HCT116 (cell line): ENCODE results near the gene FLRT1. TPM values are rescaled to one million over a fixed set of nuclear protein-coding genes. Genes with fewer than 3 reads are reported as not detected.
"Not testable (repeated sequence)": the region's sequence is repeated elsewhere in the genome, so short reads cannot be mapped to it uniquely, and the experiment has no call there.

ENCODE experiments used
- ATAC-seq: fragments of 200-7000 bp; cut with Tn5 transposase; 2 replicates; pipeline ENCODE4 v1.9.1; 2020; ENCODE audit warnings: mild to moderate bottlenecking, moderate library complexity
- BruUV-seq: library from RNA; stranded (reverse); fragments of 400-500 nt; replicated peaks from 2 replicates; lab custom pipeline; 2021; lab: Mats Ljungman, UMichigan
- CTCF ChIA-PET: fragments of 300-600 bp; sonication (Branson Sonifier 250); formaldehyde crosslinking; loops from one replicate; lab custom pipeline; 2021; ENCODE audit warnings: antibody characterized with exemption; lab: Charles Lee
- POLR2A ChIA-PET: fragments of 300-600, 350-600 bp; sonication (Branson Sonifier 250); formaldehyde crosslinking; loops from one replicate; lab custom pipeline; 2021; ENCODE audit warnings: antibody characterized with exemption; lab: Charles Lee
- RAD21 ChIA-PET, 2 experiments: fragments of 300-600 bp; sonication (Branson Sonifier 250); formaldehyde crosslinking; loops; one replicate each; lab custom pipeline; 2023; ENCODE audit warnings: low total read pairs in 2 of 2; ENCODE audit not compliant: uncharacterized antibody in 2 of 2, unreplicated experiment in 2 of 2, low non-redundant PET in 1 of 2; lab: Charles Lee
- DNase-seq: peaks from one replicate; pipeline ENCODE4 v3.0.0-alpha.2; 2010; ENCODE audit warnings: low read depth, low spot score
- H2AFZ ChIP-seq: fragments of 200-600 bp; shearing (Covaris generic), sonication (generic); 2 replicates; pipeline ENCODE4 v1.6.1; 2017; ENCODE audit warnings: low read depth, mixed run types, mixed read lengths, antibody characterized with exemption, low read length; ENCODE audit not compliant: poor library complexity, severe bottlenecking
- H3K27ac ChIP-seq: 2 replicates; pipeline ENCODE4 v1.5.1; 2012; ENCODE audit warnings: low read depth, low read length
- H3K27me3 ChIP-seq: fragments of 200-600 bp; sonication (generic); 2 replicates; pipeline ENCODE4 v1.6.1; 2016; ENCODE audit warnings: mixed run types, low read length, mixed read lengths; ENCODE audit not compliant: insufficient read depth
- H3K36me3 ChIP-seq, 2 experiments: fragments of 200-500 bp in 1 of 2; fragments of 200-600 bp in 1 of 2; sonication (Bioruptor generic) in 1 of 2; sonication (generic) in 1 of 2; 2 replicates each; pipeline versions ENCODE4 v1.5.1 to v1.6.1; 2014 to 2016; ENCODE audit warnings: low read length in 2 of 2, inconsistent platforms in 1 of 2, mixed read lengths in 1 of 2, mixed run types in 1 of 2; ENCODE audit not compliant: insufficient read depth in 2 of 2, control insufficient read depth in 1 of 2
- H3K4me1 ChIP-seq, 2 experiments: fragments of 200-600 bp in 1 of 2; sonication (generic) in 1 of 2; 2 replicates each; pipeline versions ENCODE4 v1.5.1 to v1.6.1; 2012 to 2017; ENCODE audit warnings: low read length in 2 of 2, inconsistent platforms in 1 of 2, mild to moderate bottlenecking in 1 of 2, mixed read lengths in 1 of 2, mixed run types in 1 of 2, moderate library complexity in 1 of 2; ENCODE audit not compliant: insufficient read depth in 2 of 2, control insufficient read depth in 1 of 2
- H3K4me2 ChIP-seq: fragments of 200-600 bp; sonication (generic); 2 replicates; pipeline ENCODE4 v1.6.1; 2017; ENCODE audit warnings: mixed run types, low read length, mixed read lengths
- H3K4me3 ChIP-seq, 2 experiments: fragments of 200-600 bp in 1 of 2; sonication (generic) in 1 of 2; replicated peaks in 1 of 2; 2 replicates each; pipeline ENCODE4 v1.5.1; 2011 to 2016; ENCODE audit warnings: low read length in 2 of 2, control low read depth in 1 of 2, low read depth in 1 of 2, mild to moderate bottlenecking in 1 of 2, mixed read lengths in 1 of 2, mixed run types in 1 of 2
- H3K79me2 ChIP-seq: fragments of 200-600 bp; sonication (generic); 2 replicates; pipeline ENCODE4 v1.6.1; 2017; ENCODE audit warnings: mild to moderate bottlenecking, mixed run types, low read length, moderate library complexity, mixed read lengths; ENCODE audit not compliant: insufficient read depth
- H3K9ac ChIP-seq: fragments of 200-600 bp; sonication (generic); 2 replicates; pipeline ENCODE4 v1.6.1; 2016; ENCODE audit warnings: low read length, mixed read lengths
- H3K9me2 ChIP-seq: fragments of 200-600 bp; sonication (generic), shearing (Covaris generic); 2 replicates; pipeline ENCODE4 v1.6.1; 2017; ENCODE audit warnings: mixed run types, mild to moderate bottlenecking, moderate library complexity; ENCODE audit not compliant: insufficient read depth
- H3K9me3 ChIP-seq, 2 experiments: fragments of 200-500 bp in 1 of 2; fragments of 200-600 bp in 1 of 2; sonication (Bioruptor generic) in 1 of 2; sonication (generic) in 1 of 2; 2 replicates each; pipeline ENCODE4 v1.6.1; 2014 to 2017; ENCODE audit warnings: low read length in 2 of 2, mixed read lengths in 2 of 2, inconsistent platforms in 1 of 2, low read depth in 1 of 2, mild to moderate bottlenecking in 1 of 2, mixed run types in 1 of 2, moderate library complexity in 1 of 2; ENCODE audit not compliant: control insufficient read depth in 1 of 2, insufficient read depth in 1 of 2
- H4K20me1 ChIP-seq: fragments of 200-600 bp; sonication (generic), shearing (Covaris generic); 2 replicates; pipeline ENCODE4 v1.6.1; 2017; ENCODE audit warnings: mixed run types, mild to moderate bottlenecking, moderate library complexity; ENCODE audit not compliant: insufficient read depth
- CBX3 ChIP-seq: IDR thresholded peaks from 2 replicates; pipeline ENCODE4 v1.6.1; 2012; ENCODE audit warnings: low read depth
- EGR1 ChIP-seq: IDR thresholded peaks from 2 replicates; pipeline ENCODE4 v1.6.1; 2012; ENCODE audit warnings: low read depth
- EZH2 ChIP-seq: fragments of 200-600 bp; sonication (generic); IDR thresholded peaks from 2 replicates; pipeline ENCODE4 v1.6.1; 2017; ENCODE audit warnings: antibody characterized with exemption, mixed run types
- EZH2phosphoT487 ChIP-seq: fragments of 200-600 bp; IDR thresholded peaks from 2 replicates; pipeline ENCODE4 v1.6.1; 2018; ENCODE audit warnings: antibody characterized with exemption, borderline replicate concordance
- FOSL1 ChIP-seq: IDR thresholded peaks from 2 replicates; pipeline ENCODE4 v1.6.1; 2012; ENCODE audit warnings: low read depth
- MAX ChIP-seq: IDR thresholded peaks from 2 replicates; pipeline ENCODE4 v1.6.1; 2012
- POLR2A ChIP-seq: IDR thresholded peaks from 2 replicates; pipeline ENCODE4 v1.7.0; 2011; ENCODE audit warnings: borderline replicate concordance; ENCODE audit not compliant: insufficient read depth, insufficient read length; ENCODE audit errors: extremely low read depth
- SIN3A ChIP-seq: IDR thresholded peaks from 2 replicates; pipeline ENCODE4 v1.6.1; 2012; ENCODE audit warnings: low read depth
- SP1 ChIP-seq: IDR thresholded peaks from 2 replicates; pipeline ENCODE4 v1.6.1; 2012; ENCODE audit warnings: low read depth
- SRF ChIP-seq: IDR thresholded peaks from 2 replicates; pipeline ENCODE4 v1.6.1; 2012; ENCODE audit warnings: low read depth
- YY1 ChIP-seq: IDR thresholded peaks from 2 replicates; pipeline ENCODE4 v1.6.1; 2011; ENCODE audit warnings: low read length, low read depth, moderate library complexity, mild to moderate bottlenecking; ENCODE audit not compliant: insufficient replicate concordance; ENCODE audit errors: extremely low read depth
- ZBTB33 ChIP-seq: IDR thresholded peaks from 2 replicates; pipeline ENCODE4 v1.6.1; 2011; ENCODE audit warnings: mild to moderate bottlenecking, low read length, moderate library complexity; ENCODE audit not compliant: insufficient replicate concordance; ENCODE audit errors: extremely low read depth
- ZNF274 ChIP-seq: fragments of 200-500 bp; sonication (Bioruptor generic); IDR thresholded peaks from 2 replicates; pipeline ENCODE4 v1.6.1; 2014; ENCODE audit warnings: mild to moderate bottlenecking, low read depth, low read length, inconsistent platforms
- intact Hi-C: fragments of 100-400 bp; cut with micrococcal nuclease; formaldehyde crosslinking; loops from 2 replicates; pipeline ENCODE4 v1.10.0; 2022
- total RNA-seq: library from RNA; stranded (reverse); gene quantifications from one replicate; pipeline ENCODE4 v1.2.1, GENCODE V29; 2021; ENCODE audit not compliant: unreplicated experiment

The FLRT1 gene
- total RNA-seq, 1 experiment from 2014 or later = 0.15 TPM

DNA sequence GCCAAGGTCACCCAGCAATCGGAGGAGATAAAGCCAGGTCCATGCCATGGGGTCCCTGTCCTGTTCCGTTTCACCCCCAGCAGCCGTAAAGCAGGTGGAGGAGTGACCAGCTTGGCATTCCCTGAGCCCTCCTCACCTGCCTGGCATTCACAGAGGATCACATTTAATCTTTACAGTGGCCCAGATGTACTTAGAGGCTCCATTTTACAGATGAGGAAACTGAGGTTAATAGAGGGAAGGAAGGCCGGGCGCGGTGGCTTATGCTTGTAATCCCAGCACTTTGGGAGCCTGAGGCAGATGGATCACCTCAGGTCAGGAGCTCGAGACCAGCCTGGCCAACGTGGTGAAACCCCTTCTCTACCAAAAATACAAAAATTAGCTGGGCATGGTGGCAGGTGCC lies 11.6 kb downstream of the FLRT1 start:
- ATAC-seq, DNase-seq, H3K27ac ChIP-seq, CTCF ChIA-PET, H3K27me3 ChIP-seq, H3K4me3 ChIP-seq, RAD21 ChIA-PET, H3K4me2 ChIP-seq, BruUV-seq, H3K9ac ChIP-seq, H3K4me1 ChIP-seq, POLR2A ChIA-PET, H3K79me2 ChIP-seq, H4K20me1 ChIP-seq, H2AFZ ChIP-seq, H3K36me3 ChIP-seq, H3K9me2 ChIP-seq, H3K9me3 ChIP-seq: not testable (repeated sequence)
- intact Hi-C loops = loop anchor here (5.0 kb wide), 1 partner anchor 100 kb away; no protein-coding TSS in a partner anchor

DNA sequence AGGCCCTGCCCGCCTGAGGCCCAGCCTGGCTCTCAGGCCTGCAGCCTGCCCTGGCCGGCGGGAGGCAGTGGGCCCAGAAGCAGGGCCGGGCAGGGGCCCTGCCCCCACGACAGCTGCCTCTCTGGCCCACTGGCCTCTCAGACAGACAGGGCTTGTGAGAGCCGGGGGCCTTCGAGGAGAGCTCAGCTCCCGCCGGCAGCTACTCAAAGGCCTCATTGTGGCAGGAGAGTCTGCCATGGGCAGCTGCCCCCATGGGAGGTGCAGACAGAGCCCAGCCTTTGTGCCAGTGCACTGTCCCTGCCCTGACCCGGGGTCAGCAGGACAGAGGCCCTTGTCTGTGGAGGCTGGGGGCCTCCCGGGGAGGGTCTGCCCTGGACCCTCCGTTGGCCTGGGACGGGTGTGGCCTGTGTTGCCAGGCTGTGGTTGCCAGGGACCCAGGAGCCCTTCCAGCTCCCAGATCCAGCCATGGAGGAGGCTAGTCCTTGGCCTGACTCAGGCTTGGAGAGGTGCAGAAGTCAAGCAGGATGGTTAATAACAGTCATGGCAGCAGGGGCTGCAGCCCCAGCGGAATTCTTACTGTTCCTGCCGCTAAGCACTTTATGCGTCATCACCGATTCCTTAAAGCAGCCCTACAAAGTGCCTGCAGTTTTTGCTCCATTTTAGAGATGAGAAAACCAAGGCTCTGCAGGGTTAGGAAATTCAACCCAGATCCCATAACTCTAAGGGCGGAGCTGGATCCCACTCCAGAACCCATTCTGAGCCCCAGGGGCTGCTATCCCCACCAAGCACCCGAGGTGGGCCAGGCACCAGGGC lies 12.5 kb downstream of the FLRT1 start:
- CTCF ChIA-PET = no interaction called here

More for the DNA sequence above, 12.5 kb downstream of the FLRT1 start:
- no TSS peak for BruUV-seq
- ATAC-seq (no peak), DNase-seq (no peak)
- POLR2A ChIA-PET = no interaction called here
- no peak overlapping the region for H3K27ac ChIP-seq
- RAD21 ChIA-PET = no interaction called here
- TF ChIP-seq EZH2 (no peak), MAX (no peak), ZNF274 (no peak), FOSL1 (no peak), SIN3A (no peak), CBX3 (no peak), SP1 (no peak), EGR1 (no peak), POLR2A (no peak), YY1 (no peak), ZBTB33 (no peak), SRF (no peak), EZH2phosphoT487 (no peak)
- no peaks in the 10 kb centered on the region for H4K20me1 ChIP-seq
- intact Hi-C loops = loop anchor here (5.0 kb wide), 1 partner anchor 99 kb away; no protein-coding TSS in a partner anchor
- no peaks in the 10 kb centered on the region for H3K27me3 ChIP-seq
- H3K79me2 ChIP-seq = no peaks in the 10 kb centered on the region
- H3K9me2 ChIP-seq = no peaks in the 10 kb centered on the region
- no peaks in the 10 kb centered on the region for H3K36me3 ChIP-seq
- no peak overlapping the region for H3K9ac ChIP-seq
- no peak overlapping the region for H2AFZ ChIP-seq
- H3K4me2 ChIP-seq = no peak overlapping the region
- no peaks in the 10 kb centered on the region for H3K4me1 ChIP-seq
- no peak overlapping the region for H3K4me3 ChIP-seq
- no peaks in the 10 kb centered on the region for H3K9me3 ChIP-seq
